SK-N-SH treated with all-trans-retinoic acid at 6 μM for 48 hours (cell line): Measurements from ENCODE around the gene ADORA2A.

Experiments used
- ATAC-seq: fragments of 200-7000 bp; cut with Tn5 transposase; 3 replicates; pipeline ENCODE4 v1.9.1; 2020; ENCODE audit warnings: mild to moderate bottlenecking, moderate library complexity
- ESRRG ChIP-seq: fragments of 250-450 bp; sonication (Bioruptor Pico); IDR thresholded peaks from 2 replicates; pipeline ENCODE4 v1.6.1; 2021; ENCODE audit warnings: mild to moderate bottlenecking
- GLIS3 ChIP-seq: fragments of 250-450 bp; sonication (Bioruptor Pico); IDR thresholded peaks from 2 replicates; pipeline ENCODE4 v1.5.0; 2020; ENCODE audit warnings: mild to moderate bottlenecking, moderate library complexity
- OSR1 ChIP-seq: fragments of 250-450 bp; sonication (Bioruptor Pico); IDR thresholded peaks from 2 replicates; pipeline ENCODE4 v1.8.0; 2022; ENCODE audit warnings: moderate library complexity, mild to moderate bottlenecking, inconsistent platforms
- PPARA ChIP-seq: fragments of 250-450 bp; sonication (Bioruptor Pico); IDR thresholded peaks from 2 replicates; pipeline ENCODE4 v1.5.0; 2020; ENCODE audit warnings: mild to moderate bottlenecking, borderline replicate concordance
- RARB ChIP-seq: fragments of 250-450 bp; sonication (Bioruptor Pico); IDR thresholded peaks from 2 replicates; pipeline ENCODE4 v1.8.0; 2021; ENCODE audit warnings: mild to moderate bottlenecking, moderate library complexity
- SNAI2 ChIP-seq: fragments of 250-450 bp; sonication (Bioruptor Pico); IDR thresholded peaks from 2 replicates; pipeline ENCODE4 v1.5.0; 2020; ENCODE audit warnings: mild to moderate bottlenecking, moderate library complexity
- TCF4 ChIP-seq: fragments of 250-450 bp; sonication (Bioruptor Pico); IDR thresholded peaks from 2 replicates; pipeline ENCODE4 v1.8.0; 2021; ENCODE audit warnings: mild to moderate bottlenecking, moderate library complexity, borderline replicate concordance
- TOX ChIP-seq: fragments of 250-450 bp; sonication (Bioruptor Pico); IDR thresholded peaks from 2 replicates; pipeline ENCODE4 v1.8.0; 2021; ENCODE audit warnings: mild to moderate bottlenecking, moderate library complexity, borderline replicate concordance
- ZFP3 ChIP-seq: fragments of 250-450 bp; sonication (Bioruptor Pico); IDR thresholded peaks from 2 replicates; pipeline ENCODE4 v1.5.0; 2020; ENCODE audit warnings: mild to moderate bottlenecking, moderate library complexity
- ZNF8 ChIP-seq: fragments of 450-650 bp; formaldehyde crosslinking; IDR thresholded peaks from 2 replicates; pipeline ENCODE4 v1.5.0; 2020; ENCODE audit warnings: mild to moderate bottlenecking, moderate library complexity
- TF ChIP-seq, protein P1 (sequence below): fragments of 250-450 bp; sonication (Bioruptor Pico); IDR thresholded peaks from 2 replicates; pipeline ENCODE4 v1.5.1; 2020; ENCODE audit warnings: low read depth, mild to moderate bottlenecking, moderate library complexity
- TF ChIP-seq, protein P2 (sequence below): fragments of 250-450 bp; sonication (Bioruptor Pico); IDR thresholded peaks from 2 replicates; pipeline ENCODE4 v1.5.0; 2020; ENCODE audit warnings: mild to moderate bottlenecking, moderate library complexity
- TF ChIP-seq, protein P3 (sequence below): fragments of 250-450 bp; sonication (Bioruptor Pico); IDR thresholded peaks from 2 replicates; pipeline ENCODE4 v1.8.0; 2020; ENCODE audit warnings: mild to moderate bottlenecking, moderate library complexity, borderline replicate concordance
- TF ChIP-seq, protein P4 (sequence below): fragments of 250-450 bp; sonication (Bioruptor Pico); IDR thresholded peaks from 2 replicates; pipeline ENCODE4 v1.5.1; 2021; ENCODE audit warnings: mild to moderate bottlenecking, moderate library complexity

Gene ADORA2A

DNA sequence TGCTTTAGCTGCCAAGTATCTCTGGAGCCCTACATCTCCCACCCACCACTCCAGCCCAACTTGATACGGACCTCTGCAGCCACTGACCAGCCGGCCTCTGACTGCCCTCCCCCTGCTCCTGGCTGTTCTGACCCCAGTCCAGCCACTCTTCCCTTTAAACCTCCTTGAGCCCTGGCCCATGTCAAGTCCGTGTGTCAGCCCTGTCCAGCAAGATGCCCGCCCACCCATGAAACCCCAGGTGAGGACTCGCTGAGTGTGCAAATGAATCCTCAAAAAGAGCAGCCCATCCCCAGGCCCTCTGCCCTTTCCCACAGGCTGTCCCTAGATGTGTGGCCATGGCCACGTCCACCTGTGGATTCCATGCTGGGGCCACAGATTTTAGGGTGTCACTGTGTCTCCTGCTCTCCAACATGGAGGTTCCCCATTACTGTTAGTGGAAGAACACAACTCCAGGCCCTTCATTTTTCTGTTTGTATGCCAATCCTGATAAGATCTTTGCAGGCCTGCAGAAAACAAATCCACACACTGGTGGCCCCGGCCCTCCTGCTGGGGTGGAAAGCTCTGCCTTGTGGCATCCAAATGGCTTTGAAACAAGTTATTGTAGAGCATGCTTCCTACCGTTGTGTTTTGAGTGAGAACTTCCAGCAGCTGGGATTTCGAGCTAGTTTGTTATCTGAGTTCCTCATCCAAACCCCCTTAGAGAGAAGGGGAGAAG is 22.7 kb upstream of the ADORA2A start:
- no peak for ATAC-seq
- TF ChIP-seq, protein P1, sequence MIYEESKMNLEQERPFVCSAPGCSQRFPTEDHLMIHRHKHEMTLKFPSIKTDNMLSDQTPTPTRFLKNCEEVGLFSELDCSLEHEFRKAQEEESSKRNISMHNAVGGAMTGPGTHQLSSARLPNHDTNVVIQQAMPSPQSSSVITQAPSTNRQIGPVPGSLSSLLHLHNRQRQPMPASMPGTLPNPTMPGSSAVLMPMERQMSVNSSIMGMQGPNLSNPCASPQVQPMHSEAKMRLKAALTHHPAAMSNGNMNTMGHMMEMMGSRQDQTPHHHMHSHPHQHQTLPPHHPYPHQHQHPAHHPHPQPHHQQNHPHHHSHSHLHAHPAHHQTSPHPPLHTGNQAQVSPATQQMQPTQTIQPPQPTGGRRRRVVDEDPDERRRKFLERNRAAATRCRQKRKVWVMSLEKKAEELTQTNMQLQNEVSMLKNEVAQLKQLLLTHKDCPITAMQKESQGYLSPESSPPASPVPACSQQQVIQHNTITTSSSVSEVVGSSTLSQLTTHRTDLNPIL (CRISPR knock-in tag): no peak
- TF ChIP-seq ZFP3 (CRISPR knock-in tag) (no peak), ESRRG (CRISPR knock-in tag) (no peak), GLIS3 (no peak)
- TF ChIP-seq, all 23 proteins: peak for 0

DNA sequence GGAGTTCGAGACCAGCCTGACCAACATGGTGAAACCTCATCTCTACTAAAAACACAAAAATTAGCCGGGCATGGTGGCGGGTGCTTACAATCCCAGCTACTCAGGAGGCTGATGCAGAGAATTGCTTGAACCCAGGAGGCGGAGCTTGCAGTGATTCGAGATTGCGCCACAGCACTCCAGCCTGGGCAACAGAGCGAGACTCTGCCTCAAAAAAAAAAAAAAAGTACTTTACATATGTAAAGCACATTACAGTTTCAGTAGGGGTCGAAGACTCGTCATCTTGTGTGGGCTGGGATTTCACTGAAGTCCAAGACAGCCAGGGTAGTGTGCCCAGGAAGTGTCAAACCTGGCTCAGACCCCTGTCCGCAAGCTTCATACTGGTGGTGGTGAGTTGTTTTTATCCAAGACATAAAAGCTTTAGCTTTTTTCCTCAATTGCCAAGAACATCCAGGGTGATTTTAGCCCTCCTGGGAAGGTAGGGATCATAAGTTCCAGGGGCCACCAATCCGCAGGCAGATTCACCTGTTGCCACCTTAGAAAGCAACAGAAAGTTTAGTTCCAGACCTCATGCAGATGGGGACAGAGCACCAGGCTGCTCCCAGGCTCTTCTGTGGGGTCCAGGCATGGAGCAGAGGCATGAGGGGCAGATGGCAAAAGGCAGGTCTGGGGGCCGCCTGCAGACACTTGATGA is 21.6 kb upstream of the ADORA2A start:
- no peak for TF ChIP-seq OSR1 (CRISPR knock-in tag)
- TF ChIP-seq SNAI2 (CRISPR knock-in tag): no peak
- no peak for TF ChIP-seq GLIS3
- TF ChIP-seq TOX (CRISPR knock-in tag): no peak
- TF ChIP-seq, protein P2, sequence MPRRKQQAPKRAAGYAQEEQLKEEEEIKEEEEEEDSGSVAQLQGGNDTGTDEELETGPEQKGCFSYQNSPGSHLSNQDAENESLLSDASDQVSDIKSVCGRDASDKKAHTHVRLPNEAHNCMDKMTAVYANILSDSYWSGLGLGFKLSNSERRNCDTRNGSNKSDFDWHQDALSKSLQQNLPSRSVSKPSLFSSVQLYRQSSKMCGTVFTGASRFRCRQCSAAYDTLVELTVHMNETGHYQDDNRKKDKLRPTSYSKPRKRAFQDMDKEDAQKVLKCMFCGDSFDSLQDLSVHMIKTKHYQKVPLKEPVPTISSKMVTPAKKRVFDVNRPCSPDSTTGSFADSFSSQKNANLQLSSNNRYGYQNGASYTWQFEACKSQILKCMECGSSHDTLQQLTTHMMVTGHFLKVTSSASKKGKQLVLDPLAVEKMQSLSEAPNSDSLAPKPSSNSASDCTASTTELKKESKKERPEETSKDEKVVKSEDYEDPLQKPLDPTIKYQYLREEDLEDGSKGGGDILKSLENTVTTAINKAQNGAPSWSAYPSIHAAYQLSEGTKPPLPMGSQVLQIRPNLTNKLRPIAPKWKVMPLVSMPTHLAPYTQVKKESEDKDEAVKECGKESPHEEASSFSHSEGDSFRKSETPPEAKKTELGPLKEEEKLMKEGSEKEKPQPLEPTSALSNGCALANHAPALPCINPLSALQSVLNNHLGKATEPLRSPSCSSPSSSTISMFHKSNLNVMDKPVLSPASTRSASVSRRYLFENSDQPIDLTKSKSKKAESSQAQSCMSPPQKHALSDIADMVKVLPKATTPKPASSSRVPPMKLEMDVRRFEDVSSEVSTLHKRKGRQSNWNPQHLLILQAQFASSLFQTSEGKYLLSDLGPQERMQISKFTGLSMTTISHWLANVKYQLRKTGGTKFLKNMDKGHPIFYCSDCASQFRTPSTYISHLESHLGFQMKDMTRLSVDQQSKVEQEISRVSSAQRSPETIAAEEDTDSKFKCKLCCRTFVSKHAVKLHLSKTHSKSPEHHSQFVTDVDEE (CRISPR knock-in tag): no peak
- no peak for TF ChIP-seq PPARA (CRISPR knock-in tag)
- TF ChIP-seq, protein P3, sequence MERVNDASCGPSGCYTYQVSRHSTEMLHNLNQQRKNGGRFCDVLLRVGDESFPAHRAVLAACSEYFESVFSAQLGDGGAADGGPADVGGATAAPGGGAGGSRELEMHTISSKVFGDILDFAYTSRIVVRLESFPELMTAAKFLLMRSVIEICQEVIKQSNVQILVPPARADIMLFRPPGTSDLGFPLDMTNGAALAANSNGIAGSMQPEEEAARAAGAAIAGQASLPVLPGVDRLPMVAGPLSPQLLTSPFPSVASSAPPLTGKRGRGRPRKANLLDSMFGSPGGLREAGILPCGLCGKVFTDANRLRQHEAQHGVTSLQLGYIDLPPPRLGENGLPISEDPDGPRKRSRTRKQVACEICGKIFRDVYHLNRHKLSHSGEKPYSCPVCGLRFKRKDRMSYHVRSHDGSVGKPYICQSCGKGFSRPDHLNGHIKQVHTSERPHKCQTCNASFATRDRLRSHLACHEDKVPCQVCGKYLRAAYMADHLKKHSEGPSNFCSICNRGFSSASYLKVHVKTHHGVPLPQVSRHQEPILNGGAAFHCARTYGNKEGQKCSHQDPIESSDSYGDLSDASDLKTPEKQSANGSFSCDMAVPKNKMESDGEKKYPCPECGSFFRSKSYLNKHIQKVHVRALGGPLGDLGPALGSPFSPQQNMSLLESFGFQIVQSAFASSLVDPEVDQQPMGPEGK (CRISPR knock-in tag): no peak
- TF ChIP-seq RARB (CRISPR knock-in tag): no peak
- TF ChIP-seq TCF4 (CRISPR knock-in tag): no peak
- TF ChIP-seq ZNF8 (CRISPR knock-in tag): no peak
- no peak for ATAC-seq

DNA sequence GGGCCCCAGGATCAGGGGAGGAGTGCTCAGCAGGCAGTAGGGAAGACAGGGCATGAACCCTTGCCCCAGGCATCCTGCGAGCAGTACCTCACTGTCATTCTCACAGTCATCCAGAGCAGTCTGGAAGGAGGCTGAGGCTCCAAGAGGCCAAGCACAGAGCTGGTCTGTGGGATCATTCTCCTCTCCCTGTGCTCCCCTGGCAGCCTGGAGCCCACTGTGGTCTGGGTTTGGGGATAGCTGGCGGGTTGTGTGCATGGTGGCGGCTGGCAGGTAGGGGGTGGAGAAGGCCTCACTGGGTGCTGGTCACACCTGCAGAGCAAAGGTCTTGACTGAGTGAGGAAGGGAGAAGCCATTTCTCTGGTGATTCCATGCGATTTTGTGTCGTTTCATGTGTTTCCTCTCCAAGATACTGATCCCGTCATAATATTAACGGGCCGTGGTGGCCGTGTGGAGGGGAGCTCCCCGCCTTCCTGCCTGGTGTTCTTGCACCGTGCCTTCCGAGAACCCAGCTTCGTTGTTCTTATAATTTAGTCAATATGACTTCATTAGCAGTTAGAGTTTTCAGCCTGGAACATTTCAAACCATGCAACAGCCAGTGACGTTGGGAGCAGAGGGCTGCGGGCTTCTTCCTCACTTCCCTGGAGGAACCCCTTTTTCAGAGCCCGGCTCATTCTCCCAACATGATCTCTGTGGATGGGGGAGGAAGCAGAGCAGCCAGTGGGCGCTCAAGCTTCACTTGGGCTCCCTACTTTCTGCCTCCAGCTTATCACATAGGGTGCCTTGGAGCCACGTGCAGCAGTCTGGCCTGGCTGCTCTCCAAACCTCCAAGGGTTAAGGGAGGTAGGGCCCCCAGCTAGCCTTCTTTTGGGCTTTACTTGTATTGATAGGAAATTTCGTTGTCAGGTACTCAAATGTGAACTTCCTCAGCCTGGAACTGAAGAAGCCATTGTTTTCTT is 20.8 kb upstream of the ADORA2A start:
- ATAC-seq: no peak
- TF ChIP-seq SNAI2 (CRISPR knock-in tag): no peak
- TF ChIP-seq GLIS3: no peak
- TF ChIP-seq, protein P2 (CRISPR knock-in tag): no peak
- TF ChIP-seq TOX (CRISPR knock-in tag): no peak
- TF ChIP-seq, protein P4, sequence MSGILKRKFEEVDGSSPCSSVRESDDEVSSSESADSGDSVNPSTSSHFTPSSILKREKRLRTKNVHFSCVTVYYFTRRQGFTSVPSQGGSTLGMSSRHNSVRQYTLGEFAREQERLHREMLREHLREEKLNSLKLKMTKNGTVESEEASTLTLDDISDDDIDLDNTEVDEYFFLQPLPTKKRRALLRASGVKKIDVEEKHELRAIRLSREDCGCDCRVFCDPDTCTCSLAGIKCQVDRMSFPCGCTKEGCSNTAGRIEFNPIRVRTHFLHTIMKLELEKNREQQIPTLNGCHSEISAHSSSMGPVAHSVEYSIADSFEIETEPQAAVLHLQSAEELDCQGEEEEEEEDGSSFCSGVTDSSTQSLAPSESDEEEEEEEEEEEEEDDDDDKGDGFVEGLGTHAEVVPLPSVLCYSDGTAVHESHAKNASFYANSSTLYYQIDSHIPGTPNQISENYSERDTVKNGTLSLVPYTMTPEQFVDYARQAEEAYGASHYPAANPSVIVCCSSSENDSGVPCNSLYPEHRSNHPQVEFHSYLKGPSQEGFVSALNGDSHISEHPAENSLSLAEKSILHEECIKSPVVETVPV (CRISPR knock-in tag): no peak
- TF ChIP-seq, all 23 proteins: peak for 0
